GM19452 (cell line): Measurements from ENCODE around the gene B3GNT5.

Experiments
- ATAC-seq: cut with Tn5 transposase; IDR thresholded peaks from one replicate; pipeline ENCODE4 v1.9.1; 2021; ENCODE audit not compliant: unreplicated experiment

B3GNT5 gene

GRCh38 chr3:183252973-183253527 is at the start of gene B3GNT5:
B3GNT5 (plus strand) TSS chr3:183253253; CDS start chr3:183269799, 16,546 bp downstream.
- no peak for ATAC-seq

GRCh38 chr3:183203670-183204069 is 49.4 kb upstream of the B3GNT5 start:
- ATAC-seq = no peak

- ATAC-seq = no peak
Observed at GRCh38 chr3:183208260-183208659, 44.8 kb upstream of the B3GNT5 start.

DNA sequence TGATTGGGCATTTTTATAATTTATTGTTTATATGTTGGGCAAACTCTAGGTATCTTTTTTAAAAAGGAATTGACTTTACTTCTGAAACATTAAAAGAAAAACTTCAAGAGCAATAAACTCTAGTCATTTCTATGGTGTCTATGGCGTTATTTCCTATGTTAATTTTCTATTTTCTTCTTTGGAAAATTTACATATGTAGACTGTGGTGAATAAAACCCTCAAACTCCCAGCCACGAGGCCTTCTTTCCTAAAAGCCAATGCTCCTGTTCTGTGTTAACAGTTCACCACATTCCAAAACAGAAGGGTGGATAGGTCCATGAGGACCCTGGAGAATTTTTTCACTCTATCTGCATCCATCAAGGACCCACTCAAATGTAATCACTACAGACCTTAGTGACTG is 44.3 kb upstream of the B3GNT5 start:
- no peak for ATAC-seq

- ATAC-seq = no peak
Observed at GRCh38 chr3:183210341-183210740, 42.7 kb upstream of the B3GNT5 start.

GRCh38 chr3:183210862-183211341 is 42.2 kb upstream of the B3GNT5 start:
- no peak for ATAC-seq

DNA sequence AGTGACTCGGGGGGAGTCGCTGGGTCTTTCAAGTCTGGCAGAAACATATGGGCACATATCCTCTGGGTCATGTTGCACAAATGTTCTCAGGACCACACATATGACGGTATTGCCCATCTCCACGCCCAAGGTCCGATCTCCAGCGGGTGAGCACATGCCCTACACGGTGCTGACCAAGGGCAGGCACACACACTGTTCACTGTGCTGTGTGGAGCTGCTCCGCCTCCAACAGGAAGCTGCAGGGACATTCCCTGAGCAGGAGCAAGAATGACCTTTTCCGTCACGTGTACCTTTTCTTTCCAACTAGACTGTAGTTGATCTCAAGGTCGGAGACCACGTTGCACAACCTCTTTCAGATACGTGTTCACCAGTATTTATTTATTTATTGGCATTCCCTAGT is 41.7 kb upstream of the B3GNT5 start:
- ATAC-seq = no peak

DNA sequence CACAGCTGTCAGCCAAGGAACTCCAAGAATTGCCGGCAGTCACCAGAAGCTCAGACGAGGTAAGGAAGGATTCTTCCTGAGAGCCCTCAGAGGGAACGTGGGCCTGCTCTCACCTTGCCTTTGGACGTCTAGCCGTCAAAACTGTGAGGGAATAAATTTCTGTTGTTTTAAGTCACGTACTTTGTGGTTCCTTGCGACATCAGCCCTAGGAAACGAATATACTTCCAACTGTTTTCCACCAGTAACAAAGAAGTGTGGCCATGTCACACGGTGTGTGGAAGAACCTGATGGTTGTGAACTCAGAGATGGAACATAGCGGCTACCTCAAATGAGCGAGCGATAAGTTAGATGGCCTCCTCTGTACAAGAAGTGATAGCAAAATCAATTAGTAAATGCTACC is 41.0 kb upstream of the B3GNT5 start:
- ATAC-seq = no peak

GRCh38 chr3:183212565-183212964 is 40.5 kb upstream of the B3GNT5 start:
- no peak for ATAC-seq

DNA sequence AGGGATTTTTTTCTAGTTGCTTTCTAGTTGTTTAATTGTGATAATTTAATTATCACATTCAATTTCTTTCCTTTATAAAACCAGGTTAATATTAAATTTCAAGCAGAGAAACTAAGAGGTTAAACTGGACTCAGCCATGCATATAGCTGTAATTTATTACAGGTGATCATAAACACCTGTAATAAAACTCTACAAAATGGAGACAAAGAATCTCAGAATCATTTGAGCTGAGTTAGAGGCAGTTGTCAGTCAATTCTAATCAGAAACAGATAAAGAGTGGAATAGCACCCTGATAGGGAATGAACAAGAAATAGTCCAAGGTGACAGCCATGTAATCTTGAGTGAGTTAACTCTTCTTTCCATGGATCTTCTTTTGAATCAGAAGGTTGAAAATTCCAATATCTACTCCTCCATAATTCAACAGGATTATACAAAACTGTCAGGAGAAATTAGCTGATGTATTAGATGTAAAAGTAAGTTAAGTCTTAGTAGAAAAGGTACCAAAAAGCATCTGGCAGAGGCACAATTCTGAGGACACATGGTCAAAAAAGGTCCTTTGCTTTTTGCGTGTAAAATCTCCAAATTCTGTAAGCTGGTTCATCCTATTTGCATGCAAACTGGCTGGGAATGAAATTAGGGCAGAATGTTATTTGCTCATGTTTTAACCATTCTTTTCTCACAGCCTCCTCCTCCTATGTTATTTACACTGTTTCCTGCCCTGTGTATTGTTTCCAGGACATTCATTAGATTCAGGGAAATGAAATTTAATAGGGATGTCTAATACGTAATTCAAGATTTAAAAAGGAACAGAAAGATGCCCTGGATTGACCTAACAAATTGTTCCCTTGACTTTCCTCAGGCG is 39.4 kb upstream of the B3GNT5 start:
- no peak for ATAC-seq

DNA sequence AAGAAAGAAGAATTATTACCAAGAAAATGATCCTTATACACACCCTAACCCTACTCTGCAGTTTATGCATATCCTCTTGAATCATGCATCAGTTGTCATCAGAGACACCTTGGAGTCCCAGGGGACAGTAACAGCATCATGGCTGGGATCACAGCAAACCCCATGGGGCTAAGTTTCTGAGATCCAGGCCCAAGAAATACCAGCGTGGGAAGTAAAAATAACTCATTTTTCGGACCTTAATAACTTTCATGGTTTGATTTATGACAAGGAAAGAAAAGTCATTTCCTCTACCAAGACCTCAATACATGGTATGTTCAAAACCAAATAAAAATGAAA is 38.8 kb upstream of the B3GNT5 start:
- no peak for ATAC-seq

- no peak for ATAC-seq
Observed at GRCh38 chr3:183215591-183216202, 37.4 kb upstream of the B3GNT5 start.

GRCh38 chr3:183217548-183218332 is 35.3 kb upstream of the B3GNT5 start:
- no peak for ATAC-seq

DNA sequence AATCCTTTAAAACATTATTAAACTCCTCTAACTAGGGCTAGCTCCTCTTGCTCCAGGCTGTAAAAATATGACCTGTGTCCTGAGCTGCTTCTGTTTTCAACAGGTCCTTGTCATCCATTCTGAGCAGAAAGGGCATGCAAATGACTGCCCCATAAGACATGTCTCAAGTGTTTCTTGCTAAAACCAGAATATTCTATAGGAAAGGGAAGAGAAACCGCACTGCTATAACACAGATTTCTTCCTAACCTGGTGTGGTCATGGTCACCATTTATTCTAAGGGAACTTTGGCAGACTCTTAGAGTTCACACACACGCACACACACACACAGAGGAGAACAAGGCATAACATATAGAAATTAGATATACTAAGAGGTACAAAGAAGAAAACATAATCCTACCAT is 34.2 kb upstream of the B3GNT5 start:
- ATAC-seq = no peak

DNA sequence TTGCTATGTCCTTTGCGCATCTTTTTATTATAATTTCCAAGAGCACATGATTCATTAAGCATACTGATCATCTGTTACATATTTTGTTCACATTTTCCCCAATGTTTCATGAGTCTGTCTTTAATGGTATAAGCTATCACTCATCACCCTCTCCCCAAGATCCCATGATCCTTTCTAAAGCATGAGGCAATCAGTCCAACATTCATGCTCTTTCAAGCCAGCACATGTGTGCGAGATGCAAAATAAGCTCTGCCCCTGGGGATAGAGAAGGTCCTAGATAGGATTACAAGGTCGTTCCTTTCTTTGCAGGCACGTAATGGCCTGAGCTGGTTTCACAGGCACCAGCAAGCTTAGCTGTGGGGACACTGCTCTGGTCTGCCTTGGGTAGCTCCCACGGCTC is 32.2 kb upstream of the B3GNT5 start:
- ATAC-seq = no peak

- no peak for ATAC-seq
Observed at GRCh38 chr3:183222631-183223235, 30.3 kb upstream of the B3GNT5 start.

GRCh38 chr3:183224180-183224970 is 28.7 kb upstream of the B3GNT5 start:
- no peak for ATAC-seq

DNA sequence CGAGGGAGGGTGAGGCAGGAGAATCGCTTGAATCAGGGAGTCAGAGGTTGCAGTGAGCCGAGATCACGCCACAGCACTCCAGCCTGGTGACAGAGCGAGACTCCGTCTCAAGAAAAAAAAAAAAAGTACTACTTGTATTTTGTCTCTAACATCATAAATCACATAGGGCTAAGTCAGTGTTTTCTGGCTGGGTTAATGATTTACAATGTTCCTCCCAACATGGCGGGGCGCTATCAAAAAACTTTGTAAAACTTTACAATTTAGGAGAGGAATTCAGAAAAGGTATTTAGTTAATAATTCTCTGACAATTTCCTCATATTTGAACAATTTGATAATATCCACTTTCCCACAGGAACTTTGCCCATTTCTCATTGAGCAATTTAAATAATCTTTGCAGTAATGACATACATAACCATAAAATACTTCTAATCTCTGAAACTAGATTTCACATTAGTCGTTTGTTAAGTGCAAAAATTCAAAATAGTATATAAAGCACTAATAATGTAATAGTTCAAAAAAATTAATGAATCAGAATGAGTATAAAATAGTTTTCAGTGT is 26.6 kb upstream of the B3GNT5 start:
- ATAC-seq = no peak

- ATAC-seq = no peak
Observed at GRCh38 chr3:183227586-183227985, 25.5 kb upstream of the B3GNT5 start.

DNA sequence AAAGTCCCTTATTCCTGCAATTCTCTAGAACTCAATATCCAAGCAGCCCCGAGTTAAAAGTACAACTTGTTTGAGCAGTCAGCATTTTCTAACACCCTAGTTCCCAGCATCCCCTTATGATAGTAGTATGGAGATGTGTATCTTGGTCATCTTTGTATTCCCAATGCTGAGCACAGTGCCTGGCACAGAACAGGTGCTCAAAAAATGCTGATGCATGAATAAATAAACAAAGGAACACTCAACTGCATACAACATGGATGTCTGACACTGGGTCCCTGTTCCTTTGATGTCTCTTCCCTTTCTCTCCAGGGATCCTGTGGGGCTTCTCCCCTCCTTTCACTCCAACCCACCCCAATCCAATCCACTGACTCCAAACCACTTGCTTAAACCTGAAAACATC is 23.9 kb upstream of the B3GNT5 start:
- no peak for ATAC-seq
